ENCODE data around the gene CAB39L. TPM values are rescaled to one million over a fixed set of nuclear protein-coding genes. Genes with fewer than 3 reads are reported as not detected.

The CAB39L gene
- total and polyA plus RNA-seq, 2 of the 4 experiments (the other 2 are of a cell fraction), result 8.5 to 16.7 TPM

- peak overlapping the region; percentile 90 to 97 for H4K8ac ChIP-seq (ENCODE audit: low read depth in 2 of 2, low read length in 2 of 2)
- H3K9me1 ChIP-seq (ENCODE audit: insufficient read depth, low read length), result peaks cover 22% of the 10 kb centered on the region
- peak; percentile 65 for DNase-seq
- in situ Hi-C loops (cut with MboI; ENCODE audit: low sequenced_read_pairs) (no loop called here), dilution Hi-C loops (cut with HindIII; ENCODE audit: low sequenced_read_pairs, unreplicated experiment) (no loop called here), intact Hi-C loops (cut with micrococcal nuclease) (loop anchor here (2.0 to 5.0 kb wide), 3 partner anchors 43 to 130 kb away; partner anchors contain the start of genes CAB39L and SETDB2)
- H2BK5ac ChIP-seq (ENCODE audit: low read depth, low read length, poor library complexity, severe bottlenecking), result peak overlapping the region; percentile 99
- peak; percentile 56 for TF ChIP-seq RCOR1 (IDR thresholded peaks at IDR 0.05; ENCODE audit: insufficient replicate concordance, low read length)
- 0 out of 2 replicates have a peak, but pooled peaks have one; percentile 20 for TF ChIP-seq CHD1 (IDR thresholded peaks at IDR 0.05; ENCODE audit: low read depth, low read length)
- TF ChIP-seq MAZ (IDR thresholded peaks at IDR 0.05; ENCODE audit: borderline replicate concordance, low read depth, low read length), result no peak
- no peaks in the 10 kb centered on the region for H4K20me1 ChIP-seq (ENCODE audit: insufficient read depth, low read length)
- H3K36me3 ChIP-seq (ENCODE audit: control insufficient read depth, insufficient read depth, low read length), result peaks cover 3% of the 10 kb centered on the region; the same call in 1 of the 2 replicates
- H2AK5ac ChIP-seq (ENCODE audit: low read depth, low read length), result peak overlapping the region; percentile 97
- no CpG with 5 or more reads among the region's 6 CpGs for WGBS, 2 experiments (ENCODE audit: extremely low coverage in 2 of 2, insufficient read length in 1 of 2)
- H2AK9ac ChIP-seq (replicated peaks; ENCODE audit: low read depth, low read length, poor library complexity), result peak overlapping the region; percentile 79
- peak overlapping the region; percentile 80 for H3K14ac ChIP-seq (replicated peaks; ENCODE audit: low read depth, low read length)
- peak overlapping the region; percentile 90 for H2AFZ ChIP-seq (replicated peaks; ENCODE audit: low read length, poor library complexity)
- peak overlapping the region; percentile 95 for H2BK120ac ChIP-seq (ENCODE audit: low read depth, low read length)
- H4K91ac ChIP-seq (ENCODE audit: insufficient read depth, low read depth, low read length), result peak overlapping the region; percentile 98
- peaks cover 17% of the 10 kb centered on the region for H3K4me1 ChIP-seq (ENCODE audit: control insufficient read depth, insufficient read depth, low read length)
- no peak overlapping the region for H3K4me3 ChIP-seq (ENCODE audit: insufficient read depth, low read depth, low read length)
- H3K9ac ChIP-seq (ENCODE audit: low read depth, low read length), result peak overlapping the region; percentile 31
- CTCF ChIA-PET, result interaction anchor here (0.6 to 1.6 kb wide), 5 partner anchors 42 to 292 kb away, joined by 3 to 5 read pairs (median 3); no protein-coding TSS in a partner anchor
- POLR2A ChIA-PET (ENCODE audit: unreplicated experiment), result interaction anchor here (0.9 kb wide), 1 partner anchor 122 kb away, joined by 4 read pairs; no protein-coding TSS in a partner anchor
- H3K18ac ChIP-seq (ENCODE audit: low read depth, low read length), result peak overlapping the region; percentile 90
- H3K27me3 ChIP-seq (ENCODE audit: control insufficient read depth, insufficient read depth, low read length), result no peaks in the 10 kb centered on the region
- peak overlapping the region; percentile 97 for H3K27ac ChIP-seq (ENCODE audit: insufficient read depth, low read length)
- peak overlapping the region; percentile 98 for H3K4ac ChIP-seq (ENCODE audit: low read depth, low read length)
- H3K23ac ChIP-seq (ENCODE audit: low read depth, low read length), result peak overlapping the region; percentile 91
- H3K4me2 ChIP-seq (ENCODE audit: low read depth, low read length), result peak overlapping the region; percentile 73
- peak overlapping the region; percentile 98 for H3K56ac ChIP-seq (ENCODE audit: extremely low read depth, insufficient read depth, low read length)
- peak overlapping the region; percentile 96 for H2BK15ac ChIP-seq (ENCODE audit: low read depth, low read length)
- H2BK20ac ChIP-seq (ENCODE audit: low read depth, low read length), result peak overlapping the region; percentile 98
- H3K79me1 ChIP-seq (ENCODE audit: low read depth in 1 of 2, low read length in 2 of 2), result peaks cover 3 to 18% of the 10 kb centered on the region in 2 experiments; a peak in 2 of 4 replicates
- BruUV-seq (replicated peaks), result no TSS peak
- peak; percentile 45 for ATAC-seq (ENCODE audit: low read depth)
- no peaks in the 10 kb centered on the region for H3K9me3 ChIP-seq (ENCODE audit: control insufficient read depth, insufficient read depth, low read length)
- H4K5ac ChIP-seq (ENCODE audit: low read depth, low read length), result peak overlapping the region; percentile 98
Measured at GRCh38 chr13:49314344-49314882, 129.5 kb downstream of the CAB39L start.
